ENCODE results near the gene KRTAP4-1. TPM values are rescaled to one million over a fixed set of nuclear protein-coding genes. Genes with fewer than 3 reads are reported as not detected.

Gene KRTAP4-1
- polyA plus RNA-seq, 3 donors: not detected

DNA sequence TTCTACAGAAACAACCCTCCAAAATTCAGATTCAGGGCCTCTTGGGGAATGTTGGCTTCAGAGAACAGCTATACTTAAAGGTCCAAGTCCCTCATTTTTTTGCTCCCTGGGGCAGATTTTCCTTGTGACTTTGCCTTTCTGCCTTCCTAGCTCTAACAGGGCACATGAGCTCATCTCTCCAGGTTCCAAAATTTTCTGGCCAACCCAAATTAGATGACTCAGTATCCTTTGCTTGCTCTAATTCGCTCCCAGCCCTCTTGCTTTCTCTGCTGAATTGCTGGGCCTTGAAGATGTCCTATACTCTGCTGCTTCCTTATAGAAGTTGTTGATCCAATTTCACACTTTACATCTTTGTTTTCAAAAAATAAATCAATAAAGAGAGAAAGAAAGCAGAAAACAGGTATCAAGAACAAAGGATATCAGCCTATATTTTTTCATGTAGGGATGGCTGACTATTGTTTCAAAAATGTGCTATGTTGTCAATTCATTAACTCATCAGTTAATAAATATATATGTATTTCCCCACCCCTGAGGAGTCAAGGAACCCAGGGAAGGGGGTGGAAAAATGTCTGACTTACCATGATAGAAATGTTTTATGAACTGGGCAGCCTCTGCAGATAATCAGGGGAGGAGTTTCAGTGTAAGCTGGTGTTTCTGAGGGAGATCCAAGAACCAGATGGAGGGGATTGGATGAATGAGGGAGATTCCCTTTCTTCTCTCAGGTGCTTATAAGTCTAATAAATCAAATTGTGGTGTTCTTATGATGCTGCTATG, 5.7 kb downstream of the KRTAP4-1 start:
- no peak overlapping the region for H3K4me3 Mint-ChIP-seq
- peaks cover 0 to 2% (median 0%) of the 10 kb centered on the region in 7 donors for H3K9me3 Mint-ChIP-seq
- no peak for DNase-seq

GRCh38 chr17:41178341-41178740, 6.4 kb downstream of the KRTAP4-1 start:
- peak; percentile 1 to 52 (median 3) for DNase-seq
- no peak overlapping the region for H3K4me3 ChIP-seq (replicated peaks in 1 of 3; ENCODE audit: low read depth in 2 of 3, low read length in 3 of 3)
- no peaks in the 10 kb centered on the region for H3K9me3 ChIP-seq (replicated peaks in 1 of 2; ENCODE audit: control insufficient read depth in 1 of 2, insufficient read depth in 1 of 2, low read length in 2 of 2)
- no peaks in the 10 kb centered on the region for H4K20me1 ChIP-seq (ENCODE audit: insufficient read depth, low read length)
- TF ChIP-seq, protein P1, sequence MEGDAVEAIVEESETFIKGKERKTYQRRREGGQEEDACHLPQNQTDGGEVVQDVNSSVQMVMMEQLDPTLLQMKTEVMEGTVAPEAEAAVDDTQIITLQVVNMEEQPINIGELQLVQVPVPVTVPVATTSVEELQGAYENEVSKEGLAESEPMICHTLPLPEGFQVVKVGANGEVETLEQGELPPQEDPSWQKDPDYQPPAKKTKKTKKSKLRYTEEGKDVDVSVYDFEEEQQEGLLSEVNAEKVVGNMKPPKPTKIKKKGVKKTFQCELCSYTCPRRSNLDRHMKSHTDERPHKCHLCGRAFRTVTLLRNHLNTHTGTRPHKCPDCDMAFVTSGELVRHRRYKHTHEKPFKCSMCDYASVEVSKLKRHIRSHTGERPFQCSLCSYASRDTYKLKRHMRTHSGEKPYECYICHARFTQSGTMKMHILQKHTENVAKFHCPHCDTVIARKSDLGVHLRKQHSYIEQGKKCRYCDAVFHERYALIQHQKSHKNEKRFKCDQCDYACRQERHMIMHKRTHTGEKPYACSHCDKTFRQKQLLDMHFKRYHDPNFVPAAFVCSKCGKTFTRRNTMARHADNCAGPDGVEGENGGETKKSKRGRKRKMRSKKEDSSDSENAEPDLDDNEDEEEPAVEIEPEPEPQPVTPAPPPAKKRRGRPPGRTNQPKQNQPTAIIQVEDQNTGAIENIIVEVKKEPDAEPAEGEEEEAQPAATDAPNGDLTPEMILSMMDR (IDR thresholded peaks at IDR 0.05): no peak
- H3K4me1 ChIP-seq (ENCODE audit: control insufficient read depth in 1 of 2, insufficient read depth in 2 of 2, low read length in 2 of 2): peaks cover 0 to 10% of the 10 kb centered on the region in 2 donors
- no peak overlapping the region for H3K27ac ChIP-seq (ENCODE audit: low read depth in 1 of 2, low read length in 2 of 2)
- no peak overlapping the region for H3K9ac ChIP-seq (ENCODE audit: insufficient read depth, low read length, poor library complexity, severe bottlenecking)
- 100% methylated on average over 2 of the region's 3 CpGs for WGBS (ENCODE audit: insufficient coverage)
- peaks cover 0 to 2% (median 0%) of the 10 kb centered on the region in 7 donors for H3K9me3 Mint-ChIP-seq
- intact Hi-C loops (cut with micrococcal nuclease): no loop called here
- no peak overlapping the region for H3K27ac Mint-ChIP-seq
- H3K4me3 Mint-ChIP-seq: no peak overlapping the region
- H3K36me3 ChIP-seq (replicated peaks in 1 of 2; ENCODE audit: control insufficient read depth in 1 of 2, insufficient read depth in 2 of 2, low read length in 2 of 2): no peaks in the 10 kb centered on the region
- H3K27me3 Mint-ChIP-seq (ENCODE audit: low read depth in 3 of 3): peaks cover 0 to 6% (median 3%) of the 10 kb centered on the region in 3 donors
- H3K4me1 Mint-ChIP-seq: peaks cover 18% of the 10 kb centered on the region
- no peak overlapping the region for H3K4me2 ChIP-seq (replicated peaks; ENCODE audit: extremely low read depth, low read length, poor library complexity, severe bottlenecking)
- H3K36me3 Mint-ChIP-seq: no peaks in the 10 kb centered on the region
- H3K79me2 ChIP-seq (ENCODE audit: insufficient read depth, low read length): no peaks in the 10 kb centered on the region
- no peaks in the 10 kb centered on the region for H3K27me3 ChIP-seq (ENCODE audit: control insufficient read depth in 2 of 2, insufficient read depth in 2 of 2, low read length in 2 of 2)
- no peak overlapping the region for H2AFZ ChIP-seq (ENCODE audit: insufficient read depth, low read depth, low read length, poor library complexity, severe bottlenecking)

More for the DNA sequence above, 5.7 kb downstream of the KRTAP4-1 start:
- TF ChIP-seq, protein P1 (IDR thresholded peaks at IDR 0.05): no peak
- Histone ChIP-seq H3K36me3 (replicated peaks in 1 of 2; ENCODE audit: control insufficient read depth in 1 of 2, insufficient read depth in 2 of 2, low read length in 2 of 2) (no peaks in the 10 kb centered on the region), H3K79me2 (ENCODE audit: insufficient read depth, low read length) (no peaks in the 10 kb centered on the region), H3K9ac (ENCODE audit: insufficient read depth, low read length, poor library complexity, severe bottlenecking) (no peak overlapping the region), H3K4me3 (replicated peaks in 1 of 3; ENCODE audit: low read depth in 2 of 3, low read length in 3 of 3) (no peak overlapping the region), H3K27me3 (ENCODE audit: control insufficient read depth in 2 of 2, insufficient read depth in 2 of 2, low read length in 2 of 2) (no peaks in the 10 kb centered on the region), H4K20me1 (ENCODE audit: insufficient read depth, low read length) (no peaks in the 10 kb centered on the region), H3K4me1 (ENCODE audit: control insufficient read depth in 1 of 2, insufficient read depth in 2 of 2, low read length in 2 of 2) (peaks cover 0 to 10% of the 10 kb centered on the region in 2 donors), H3K4me2 (replicated peaks; ENCODE audit: extremely low read depth, low read length, poor library complexity, severe bottlenecking) (no peak overlapping the region), H3K9me3 (replicated peaks in 1 of 2; ENCODE audit: control insufficient read depth in 1 of 2, insufficient read depth in 1 of 2, low read length in 2 of 2) (no peaks in the 10 kb centered on the region), H2AFZ (ENCODE audit: insufficient read depth, low read depth, low read length, poor library complexity, severe bottlenecking) (no peak overlapping the region), H3K27ac (ENCODE audit: low read depth in 1 of 2, low read length in 2 of 2) (no peak overlapping the region)
- Mint-ChIP-seq H3K27ac (no peak overlapping the region), H3K36me3 (no peaks in the 10 kb centered on the region), H3K27me3 (ENCODE audit: low read depth in 3 of 3) (peaks cover 0 to 4% (median 3%) of the 10 kb centered on the region in 3 donors), H3K4me1 (peaks cover 17% of the 10 kb centered on the region)
- intact Hi-C loops (cut with micrococcal nuclease): no loop called here
- WGBS (ENCODE audit: insufficient coverage): no CpG with 5 or more reads among the region's 1 CpG
